Measurements from ENCODE around the gene ANKRD34A.
A peak's percentile ranks its signal among the peaks of the same experiment; 100 is the strongest.
"Not testable (repeated sequence)": the region's sequence is repeated elsewhere in the genome, so short reads cannot be mapped to it uniquely, and the experiment has no call there.

ANKRD34A gene

DNA sequence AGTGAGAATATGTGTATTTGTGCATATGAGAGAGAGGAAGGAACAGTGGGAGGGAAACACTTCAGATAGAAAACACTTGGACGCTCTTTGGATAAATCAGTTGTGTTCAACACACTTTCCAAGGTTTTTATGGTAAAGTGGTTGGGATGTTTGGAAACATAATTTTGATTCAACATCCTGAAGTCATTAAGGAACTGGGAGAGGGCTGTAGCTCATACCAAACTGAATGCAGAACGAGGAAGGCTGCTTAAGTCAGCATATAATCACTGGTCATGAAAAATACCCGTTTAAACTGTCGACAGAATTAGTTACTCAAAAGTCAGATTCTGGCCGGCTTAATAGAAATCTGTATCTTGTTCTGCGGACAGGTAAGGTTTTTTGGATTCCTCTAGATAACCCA lies 21.5 kb downstream of the ANKRD34A start:
- no peak for DNase-seq

- DNase-seq: no peak
Measured at GRCh38 chr1:145942405-145942804, 22.0 kb downstream of the ANKRD34A start.

DNA sequence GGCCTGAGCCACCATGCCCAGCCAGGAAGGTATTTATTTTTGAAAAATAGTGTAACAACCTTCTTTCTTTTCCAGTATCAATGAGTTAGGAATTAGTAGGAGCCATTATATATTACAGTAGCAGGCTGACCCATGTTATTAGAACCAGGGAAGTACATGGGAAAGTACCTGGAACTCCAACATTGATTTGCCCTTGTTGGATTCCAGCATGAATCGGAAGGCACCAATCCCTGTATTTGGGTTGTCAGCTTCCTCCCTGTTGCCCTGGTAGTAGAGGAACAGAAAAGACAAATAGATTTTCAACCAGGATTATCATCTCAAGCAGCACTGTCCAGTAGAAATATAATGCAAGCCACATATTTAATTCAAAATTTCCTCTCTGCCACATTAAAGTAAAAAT lies 26.9 kb downstream of the ANKRD34A start:
- no peak for DNase-seq

- DNase-seq: no peak
Measured at GRCh38 chr1:145936247-145936646, 28.1 kb downstream of the ANKRD34A start.

DNA sequence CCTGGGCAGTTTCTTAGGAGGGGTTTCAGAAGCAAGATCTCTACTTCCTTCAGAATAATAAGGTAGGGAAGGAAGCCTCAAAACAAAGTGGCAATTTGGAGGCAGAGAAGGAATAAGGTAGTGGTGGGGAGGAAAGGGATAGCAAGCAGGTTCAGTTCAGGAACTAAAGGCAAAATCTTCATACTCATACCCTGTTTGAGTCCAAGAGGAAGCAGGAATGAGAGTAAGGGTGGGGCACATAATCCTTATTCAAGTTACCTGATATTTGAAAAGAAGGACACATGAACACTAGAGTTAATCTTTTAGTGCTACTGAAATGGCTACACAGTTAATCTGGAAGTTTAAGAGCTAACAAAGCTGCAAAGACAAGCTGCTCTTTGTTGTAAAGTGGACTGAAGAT lies 28.7 kb downstream of the ANKRD34A start:
- DNase-seq: no peak

- DNase-seq: not testable (repeated sequence)
Measured at GRCh38 chr1:145932522-145933009, 31.8 kb downstream of the ANKRD34A start.

GRCh38 chr1:145927916-145928643 lies 36.3 kb downstream of the ANKRD34A start:
- DNase-seq: peak; percentile 27

GRCh38 chr1:145927063-145927886 lies 37.1 kb downstream of the ANKRD34A start, which contains the start of gene RBM8A:
Gene RBM8A, minus strand, starts transcription at chr1:145927484. Its CDS starts 58 bp downstream, at chr1:145927426.
- DNase-seq: peak; percentile 95

DNA sequence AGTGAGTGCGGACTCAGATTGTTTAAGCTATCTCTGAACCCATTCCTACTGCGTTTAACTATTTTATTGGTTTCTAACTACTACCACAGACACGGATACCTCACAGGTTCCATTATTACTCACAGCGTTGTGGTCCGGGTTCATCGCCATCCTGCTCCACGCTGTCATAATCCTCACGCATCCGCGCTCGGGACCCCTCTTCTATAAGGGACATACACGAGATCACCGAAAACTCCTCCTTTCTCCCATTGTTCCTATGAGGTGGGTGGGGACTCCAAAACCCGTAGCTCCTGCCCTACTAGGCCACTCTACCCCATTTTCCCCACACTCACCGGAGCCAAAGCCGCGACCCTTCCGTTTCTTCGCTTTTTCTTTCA lies 37.7 kb downstream of the ANKRD34A start:
- DNase-seq: peak; percentile 71

DNA sequence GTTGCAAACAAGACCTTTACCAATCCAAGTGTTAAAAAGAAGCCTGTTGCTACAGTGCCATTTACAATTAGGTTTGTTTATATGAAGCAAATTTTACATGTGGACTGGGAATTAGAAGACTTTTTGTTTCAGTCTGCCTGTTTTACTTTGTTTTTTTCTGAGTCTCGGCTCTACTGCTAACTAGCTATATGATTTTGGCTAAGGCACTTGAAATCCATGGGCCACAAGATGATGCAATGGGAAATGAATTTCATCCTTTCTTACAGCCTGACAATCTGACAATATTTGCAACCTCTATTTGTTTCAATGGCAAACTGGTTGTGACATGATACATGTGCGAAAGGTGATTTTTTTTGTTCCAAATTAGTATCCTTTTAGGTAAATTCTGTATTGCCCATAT lies 42.1 kb downstream of the ANKRD34A start:
- no peak for DNase-seq

DNA sequence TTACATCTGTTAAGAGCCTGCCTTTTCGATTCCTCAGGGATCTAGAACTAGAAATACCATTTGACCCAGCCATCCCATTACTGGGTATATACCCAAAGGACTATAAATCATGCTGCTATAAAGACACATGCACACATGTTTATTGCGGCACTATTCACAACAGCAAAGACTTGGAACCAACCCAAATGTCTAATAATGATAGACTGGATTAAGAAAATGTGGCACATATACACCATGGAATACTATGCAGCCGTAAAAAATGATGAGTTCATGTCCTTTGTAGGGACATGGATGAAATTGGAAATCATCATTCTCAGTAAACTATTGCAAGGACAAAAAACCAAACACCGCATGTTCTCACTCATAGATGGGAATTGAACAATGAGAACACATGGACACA lies 44.1 kb downstream of the ANKRD34A start:
- not testable (repeated sequence) for DNase-seq

- peak; percentile 32 for DNase-seq
Measured at GRCh38 chr1:145918992-145919939, 45.1 kb downstream of the ANKRD34A start.

- DNase-seq: peak; percentile 95
Measured at GRCh38 chr1:145918144-145918991, 46.0 kb downstream of the ANKRD34A start, which contains the start of gene PEX11B. Gene PEX11B, minus strand, starts transcription at chr1:145918717. Its CDS starts 29 bp downstream, at chr1:145918688.

GRCh38 chr1:145917595-145917994 lies 46.8 kb downstream of the ANKRD34A start:
- DNase-seq: no peak

- no peak for DNase-seq
Measured at GRCh38 chr1:145916745-145917144, 47.6 kb downstream of the ANKRD34A start.

- DNase-seq: no peak
Measured at GRCh38 chr1:145912128-145912641, 52.2 kb downstream of the ANKRD34A start.
